ENCODE results near the gene IGFBP5. TPM values are rescaled to one million over a fixed set of nuclear protein-coding genes. Genes with fewer than 3 reads are reported as not detected.

Gene IGFBP5
- total RNA-seq, 1 experiment from 2014 or later, result 157 TPM

DNA sequence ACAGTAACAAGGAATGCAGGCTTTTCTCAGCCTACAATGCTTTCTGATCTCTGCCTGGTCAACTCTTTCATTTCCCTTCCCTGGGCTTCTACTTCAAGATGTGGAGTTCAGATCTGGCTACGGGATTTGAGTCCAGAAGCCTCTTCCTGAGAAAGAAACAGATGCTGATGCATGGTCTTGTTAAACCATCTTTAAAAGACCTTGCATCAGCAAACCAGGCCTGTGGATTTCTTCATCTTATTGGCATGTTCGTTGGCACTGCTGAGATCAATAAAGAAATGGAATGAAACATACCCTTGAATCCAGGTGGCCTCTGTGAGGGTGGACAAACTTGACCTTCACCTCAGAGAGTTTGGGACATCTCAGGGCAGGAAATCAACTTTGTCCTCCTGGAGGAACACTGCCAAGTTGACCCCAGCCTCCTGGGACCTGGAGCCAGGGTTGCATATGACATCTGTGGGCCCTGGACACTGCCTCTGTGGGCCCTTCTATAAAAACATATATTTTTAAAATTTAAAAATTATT lies 40.8 kb downstream of the IGFBP5 start:
- ATAC-seq (no peak), DNase-seq (no peak)
- no peak for TF ChIP-seq EZH2 (IDR thresholded peaks at IDR 0.05; ENCODE audit: low read length, unreplicated experiment)
- no peak for TF ChIP-seq EZH2phosphoT487 (IDR thresholded peaks at IDR 0.05; ENCODE audit: borderline replicate concordance, low read length)
- TF ChIP-seq, protein P1, sequence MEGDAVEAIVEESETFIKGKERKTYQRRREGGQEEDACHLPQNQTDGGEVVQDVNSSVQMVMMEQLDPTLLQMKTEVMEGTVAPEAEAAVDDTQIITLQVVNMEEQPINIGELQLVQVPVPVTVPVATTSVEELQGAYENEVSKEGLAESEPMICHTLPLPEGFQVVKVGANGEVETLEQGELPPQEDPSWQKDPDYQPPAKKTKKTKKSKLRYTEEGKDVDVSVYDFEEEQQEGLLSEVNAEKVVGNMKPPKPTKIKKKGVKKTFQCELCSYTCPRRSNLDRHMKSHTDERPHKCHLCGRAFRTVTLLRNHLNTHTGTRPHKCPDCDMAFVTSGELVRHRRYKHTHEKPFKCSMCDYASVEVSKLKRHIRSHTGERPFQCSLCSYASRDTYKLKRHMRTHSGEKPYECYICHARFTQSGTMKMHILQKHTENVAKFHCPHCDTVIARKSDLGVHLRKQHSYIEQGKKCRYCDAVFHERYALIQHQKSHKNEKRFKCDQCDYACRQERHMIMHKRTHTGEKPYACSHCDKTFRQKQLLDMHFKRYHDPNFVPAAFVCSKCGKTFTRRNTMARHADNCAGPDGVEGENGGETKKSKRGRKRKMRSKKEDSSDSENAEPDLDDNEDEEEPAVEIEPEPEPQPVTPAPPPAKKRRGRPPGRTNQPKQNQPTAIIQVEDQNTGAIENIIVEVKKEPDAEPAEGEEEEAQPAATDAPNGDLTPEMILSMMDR (conservative IDR thresholded peaks at IDR 0.05; ENCODE audit: low read depth, low read length), result no peak
- Histone ChIP-seq H3F3A (ENCODE audit: low read length, unreplicated experiment) (no peaks in the 10 kb centered on the region), H3K9me3 (ENCODE audit: low read length) (no peaks in the 10 kb centered on the region), H3K79me2 (ENCODE audit: low read length) (no peaks in the 10 kb centered on the region), H3K27ac (ENCODE audit: low read length) (no peak overlapping the region), H3K4me2 (ENCODE audit: low read length) (no peak overlapping the region), H3K36me3 (ENCODE audit: low read depth, low read length) (no peaks in the 10 kb centered on the region), H3K9me2 (replicated peaks; ENCODE audit: low read length) (no peaks in the 10 kb centered on the region), H2AFZ (ENCODE audit: low read length) (no peak overlapping the region), H4K20me1 (ENCODE audit: low read length) (no peaks in the 10 kb centered on the region), H3K4me3 (ENCODE audit: low read length) (no peak overlapping the region), H3K4me1 (ENCODE audit: insufficient read depth, low read length) (0 out of 2 replicates have a peak, but pooled peaks cover 4% of the 10 kb centered on the region), H3K9ac (ENCODE audit: low read length) (no peak overlapping the region), H3K27me3 (ENCODE audit: low read length) (no peaks in the 10 kb centered on the region)
- ChIA-PET CTCF (no interaction called here), POLR2A (ENCODE audit: unreplicated experiment) (no interaction called here)
- intact Hi-C loops (cut with micrococcal nuclease), result no loop called here
- BruUV-seq (replicated peaks), result no TSS peak

DNA sequence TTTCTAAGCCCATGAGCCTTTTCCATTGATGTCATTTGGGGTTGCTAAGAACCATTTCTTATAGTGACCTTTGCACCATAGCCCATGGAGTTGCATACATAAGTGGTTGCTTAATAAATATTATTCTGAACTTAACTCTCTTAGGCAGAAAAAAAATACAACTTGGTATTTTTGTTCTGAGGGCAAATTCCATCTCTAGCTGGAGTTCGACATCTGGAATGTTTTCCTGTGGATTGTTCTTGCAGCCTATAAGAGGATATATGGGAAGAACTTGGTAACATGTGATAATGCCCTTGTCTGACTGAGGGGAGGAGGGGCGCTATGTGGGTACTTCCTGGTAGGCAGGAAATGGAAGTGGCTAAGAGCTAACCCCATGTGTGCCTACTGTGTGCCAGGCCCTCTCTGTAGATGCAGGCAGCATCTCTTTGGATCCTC lies 41.4 kb downstream of the IGFBP5 start:
- Histone ChIP-seq H3K9me2 (replicated peaks; ENCODE audit: low read length) (no peaks in the 10 kb centered on the region), H3K4me1 (ENCODE audit: insufficient read depth, low read length) (0 out of 2 replicates have a peak, but pooled peaks cover 4% of the 10 kb centered on the region), H3K79me2 (ENCODE audit: low read length) (no peaks in the 10 kb centered on the region), H3K36me3 (ENCODE audit: low read depth, low read length) (no peaks in the 10 kb centered on the region), H3F3A (ENCODE audit: low read length, unreplicated experiment) (no peaks in the 10 kb centered on the region), H3K27ac (ENCODE audit: low read length) (no peak overlapping the region), H3K27me3 (ENCODE audit: low read length) (no peaks in the 10 kb centered on the region), H4K20me1 (ENCODE audit: low read length) (no peaks in the 10 kb centered on the region), H3K9ac (ENCODE audit: low read length) (no peak overlapping the region), H2AFZ (ENCODE audit: low read length) (no peak overlapping the region), H3K9me3 (ENCODE audit: low read length) (no peaks in the 10 kb centered on the region), H3K4me2 (ENCODE audit: low read length) (no peak overlapping the region), H3K4me3 (ENCODE audit: low read length) (no peak overlapping the region)
- BruUV-seq (replicated peaks), result no TSS peak
- TF ChIP-seq, protein P1 (conservative IDR thresholded peaks at IDR 0.05; ENCODE audit: low read depth, low read length), result no peak
- no peak for TF ChIP-seq EZH2phosphoT487 (IDR thresholded peaks at IDR 0.05; ENCODE audit: borderline replicate concordance, low read length)
- no peak for TF ChIP-seq EZH2 (IDR thresholded peaks at IDR 0.05; ENCODE audit: low read length, unreplicated experiment)
- ChIA-PET POLR2A (ENCODE audit: unreplicated experiment) (no interaction called here), CTCF (no interaction called here)
- intact Hi-C loops (cut with micrococcal nuclease), result no loop called here
- ATAC-seq, result no peak
- no peak for DNase-seq

DNA sequence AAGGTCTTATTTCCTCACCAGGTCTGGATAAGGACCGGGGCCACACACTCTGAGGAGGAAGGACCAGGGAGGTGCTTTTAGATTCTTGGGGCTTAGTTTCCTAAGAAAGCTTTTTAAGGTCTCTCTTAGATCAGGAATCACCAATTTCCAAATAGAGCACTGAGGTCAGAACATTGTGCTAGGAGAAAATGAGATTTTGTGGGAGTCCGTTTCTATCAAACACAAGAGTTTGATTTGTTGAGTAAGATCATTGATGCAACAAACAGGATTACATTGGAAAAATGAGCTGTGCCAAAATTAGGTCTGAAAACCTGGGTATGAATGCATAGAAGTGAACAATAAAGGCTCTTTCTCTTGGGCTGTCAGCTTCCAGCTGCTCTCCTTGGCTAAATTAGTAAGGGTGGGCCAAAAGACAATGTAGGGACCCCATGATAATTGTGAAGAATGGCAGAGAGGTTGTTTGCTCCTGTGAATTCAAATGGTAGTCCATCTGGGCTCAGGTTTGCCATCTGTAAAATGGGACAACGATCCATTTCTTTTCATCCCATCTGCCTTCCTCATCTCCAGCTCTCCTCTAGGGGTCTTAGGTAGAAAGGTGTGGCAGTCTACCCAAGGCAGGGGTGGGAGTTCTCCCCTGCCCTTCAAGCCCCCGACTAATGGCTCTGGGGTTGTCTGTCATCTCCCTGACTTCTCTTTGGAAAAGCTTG lies 42.1 kb downstream of the IGFBP5 start:
- Histone ChIP-seq H3K4me2 (ENCODE audit: low read length) (no peak overlapping the region), H3K9me3 (ENCODE audit: low read length) (no peaks in the 10 kb centered on the region)
- intact Hi-C loops (cut with micrococcal nuclease), result no loop called here

More for the DNA sequence above, 42.1 kb downstream of the IGFBP5 start:
- no peaks in the 10 kb centered on the region for H4K20me1 ChIP-seq (ENCODE audit: low read length)
- H3K36me3 ChIP-seq (ENCODE audit: low read depth, low read length), result no peaks in the 10 kb centered on the region
- ATAC-seq (no peak), DNase-seq (no peak)
- POLR2A ChIA-PET (ENCODE audit: unreplicated experiment), result no interaction called here
- H3K79me2 ChIP-seq (ENCODE audit: low read length), result no peaks in the 10 kb centered on the region
- no peak overlapping the region for H3K4me3 ChIP-seq (ENCODE audit: low read length)
- H3K9ac ChIP-seq (ENCODE audit: low read length), result no peak overlapping the region
- TF ChIP-seq EZH2phosphoT487 (IDR thresholded peaks at IDR 0.05; ENCODE audit: borderline replicate concordance, low read length) (no peak), EZH2 (IDR thresholded peaks at IDR 0.05; ENCODE audit: low read length, unreplicated experiment) (no peak)
- TF ChIP-seq, protein P1 (conservative IDR thresholded peaks at IDR 0.05; ENCODE audit: low read depth, low read length), result no peak
- no peaks in the 10 kb centered on the region for H3K9me2 ChIP-seq (replicated peaks; ENCODE audit: low read length)
- CTCF ChIA-PET, result no interaction called here
- no TSS peak for BruUV-seq (replicated peaks)
- no peaks in the 10 kb centered on the region for H3F3A ChIP-seq (ENCODE audit: low read length, unreplicated experiment)
- H2AFZ ChIP-seq (ENCODE audit: low read length), result no peak overlapping the region
- H3K27ac ChIP-seq (ENCODE audit: low read length), result no peak overlapping the region
- no peaks in the 10 kb centered on the region for H3K27me3 ChIP-seq (ENCODE audit: low read length)
- H3K4me1 ChIP-seq (ENCODE audit: insufficient read depth, low read length), result peaks cover 6% of the 10 kb centered on the region; the same call in 1 of the 2 replicates

Data from PC-3 (cell line).